ENCODE data around the gene IFTAP.

Gene IFTAP

GRCh38 chr11:36600180-36600579 lies 5.9 kb downstream of the IFTAP start:
- DNase-seq = no peak

DNA sequence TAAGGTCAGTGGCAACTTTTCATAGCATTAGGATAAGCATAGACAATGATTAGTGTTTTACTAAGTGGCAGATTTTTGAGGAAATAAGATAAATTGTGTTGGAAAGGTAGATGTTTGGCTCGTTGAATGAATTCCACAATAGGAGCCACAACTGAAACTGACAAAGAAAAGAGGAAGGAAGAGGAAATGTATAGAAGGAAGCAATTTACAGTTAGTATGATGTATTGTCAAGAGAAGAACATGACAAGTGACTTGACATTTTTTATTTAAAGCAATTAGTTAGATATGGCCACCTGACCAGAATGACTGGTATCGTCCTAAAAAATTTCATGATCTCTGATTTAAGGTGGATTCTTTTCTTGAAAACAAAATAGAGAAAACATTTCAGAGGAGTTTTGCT lies 6.9 kb downstream of the IFTAP start:
- no peak for DNase-seq

- no peak for DNase-seq
These were observed 7.8 kb downstream of the IFTAP start for GRCh38 chr11:36602135-36602534.

GRCh38 chr11:36605221-36606216 lies 11.2 kb downstream of the IFTAP start:
- no peak for DNase-seq

DNA sequence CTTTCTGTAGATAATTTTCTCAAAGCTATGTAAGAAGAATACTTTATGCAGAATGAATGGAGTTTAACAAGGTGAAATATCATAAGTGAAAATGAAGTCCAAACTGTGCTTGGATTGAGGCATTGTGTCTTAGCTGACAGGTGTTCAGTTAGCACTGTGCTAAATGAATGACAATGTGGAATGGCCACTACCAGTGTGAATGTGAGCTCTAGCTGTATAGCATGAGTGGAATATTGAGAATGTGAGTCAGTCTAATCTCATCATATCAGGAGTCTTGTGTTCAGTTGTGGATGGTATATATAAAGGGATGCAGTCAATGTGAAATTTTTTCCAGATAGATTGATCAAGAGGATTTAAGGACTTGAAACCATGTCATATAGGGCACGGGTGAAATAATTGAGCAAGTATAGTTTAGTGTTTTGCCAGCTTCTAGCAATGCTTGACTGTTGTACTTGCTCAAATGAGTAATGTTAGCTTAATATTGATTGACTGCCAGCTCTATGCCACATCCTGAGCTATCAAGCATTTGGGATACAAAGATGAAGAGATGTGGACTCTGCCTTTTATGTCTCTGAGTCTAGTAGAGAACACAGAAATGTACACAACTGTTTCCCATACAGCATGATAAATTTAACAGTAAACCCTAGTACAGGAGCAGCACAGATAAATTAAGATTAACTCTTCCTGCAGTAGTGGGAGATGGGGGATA lies 14.3 kb downstream of the IFTAP start:
- DNase-seq = no peak

DNA sequence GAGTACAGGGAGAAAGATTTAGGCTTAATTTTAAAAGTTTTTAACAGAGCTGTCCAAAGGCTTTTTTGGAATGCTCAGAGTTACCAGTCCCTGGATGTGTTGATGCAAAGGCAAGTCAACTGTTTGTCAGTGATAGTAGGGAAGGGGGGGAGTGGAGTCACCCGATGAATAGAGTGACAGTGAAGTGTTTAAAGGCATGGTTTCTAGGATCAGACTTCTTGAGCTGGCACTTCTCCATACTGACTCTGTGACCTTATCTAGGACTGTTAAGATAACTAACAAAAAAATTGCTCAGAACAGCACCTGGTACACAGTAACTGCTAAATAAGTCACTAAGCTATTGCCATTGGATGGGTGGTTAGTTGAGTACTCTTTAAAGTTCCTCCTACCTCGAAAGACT lies 15.1 kb downstream of the IFTAP start:
- no peak for DNase-seq

DNA sequence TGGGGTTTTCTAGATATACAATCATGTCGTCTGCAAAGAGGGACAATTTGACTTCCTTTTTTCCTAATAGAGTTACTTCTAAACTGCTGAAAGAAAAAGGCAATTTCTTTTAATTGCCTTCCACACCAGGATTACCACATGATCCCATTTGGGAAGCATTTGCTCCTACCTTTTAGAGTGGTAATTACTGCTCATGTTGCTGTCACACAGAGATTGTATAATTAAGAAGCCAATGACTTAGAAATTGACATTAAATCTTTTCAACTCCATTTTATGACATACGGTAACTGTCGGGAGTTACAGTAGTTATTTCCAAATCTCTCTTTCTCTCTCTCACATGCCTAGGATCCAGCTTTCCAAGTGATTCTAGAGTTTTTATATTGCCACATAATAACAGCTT lies 21.5 kb downstream of the IFTAP start:
- no peak for DNase-seq

GRCh38 chr11:36617543-36618362 lies 23.5 kb downstream of the IFTAP start:
- no peak for DNase-seq

GRCh38 chr11:36618363-36619047 lies 24.2 kb downstream of the IFTAP start:
- DNase-seq = no peak

DNA sequence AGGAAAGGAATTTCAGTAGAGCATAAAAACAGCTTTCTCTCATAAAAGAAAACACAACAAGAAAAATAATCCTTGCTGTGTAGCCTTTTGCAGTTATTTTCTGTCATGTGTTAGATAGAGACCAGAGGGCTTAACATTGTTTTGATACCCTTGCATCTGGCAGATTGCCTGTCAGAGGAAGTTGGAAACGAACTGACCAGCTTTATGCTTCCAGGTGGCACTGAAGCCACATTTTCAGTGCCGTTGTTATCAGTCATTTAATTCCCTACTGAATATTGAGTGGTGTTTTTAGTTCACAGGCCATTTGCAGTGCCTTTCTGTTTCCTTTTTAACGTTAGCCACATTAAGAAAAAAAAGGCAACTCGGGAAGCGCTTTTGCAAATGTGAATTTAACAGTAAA lies 25.2 kb downstream of the IFTAP start:
- DNase-seq = no peak

DNA sequence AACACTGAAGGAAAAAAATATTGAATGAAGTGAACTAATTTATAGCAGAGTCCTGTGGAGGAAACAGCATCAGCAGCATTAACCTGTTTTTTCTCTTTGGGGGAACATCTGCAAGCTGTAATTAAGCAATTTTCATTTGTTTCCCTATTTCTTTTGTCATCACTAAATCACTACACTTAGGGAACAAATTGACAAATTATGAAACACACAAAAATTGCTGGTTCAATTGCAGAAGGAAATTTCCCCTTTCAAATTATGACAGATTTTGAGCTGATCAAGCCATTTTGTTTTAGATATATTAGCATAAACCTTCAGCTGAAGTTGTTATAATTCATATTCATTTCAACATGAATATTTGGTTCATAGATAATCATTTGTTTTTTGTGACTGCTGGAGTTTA lies 25.9 kb downstream of the IFTAP start:
- no peak for DNase-seq

DNA sequence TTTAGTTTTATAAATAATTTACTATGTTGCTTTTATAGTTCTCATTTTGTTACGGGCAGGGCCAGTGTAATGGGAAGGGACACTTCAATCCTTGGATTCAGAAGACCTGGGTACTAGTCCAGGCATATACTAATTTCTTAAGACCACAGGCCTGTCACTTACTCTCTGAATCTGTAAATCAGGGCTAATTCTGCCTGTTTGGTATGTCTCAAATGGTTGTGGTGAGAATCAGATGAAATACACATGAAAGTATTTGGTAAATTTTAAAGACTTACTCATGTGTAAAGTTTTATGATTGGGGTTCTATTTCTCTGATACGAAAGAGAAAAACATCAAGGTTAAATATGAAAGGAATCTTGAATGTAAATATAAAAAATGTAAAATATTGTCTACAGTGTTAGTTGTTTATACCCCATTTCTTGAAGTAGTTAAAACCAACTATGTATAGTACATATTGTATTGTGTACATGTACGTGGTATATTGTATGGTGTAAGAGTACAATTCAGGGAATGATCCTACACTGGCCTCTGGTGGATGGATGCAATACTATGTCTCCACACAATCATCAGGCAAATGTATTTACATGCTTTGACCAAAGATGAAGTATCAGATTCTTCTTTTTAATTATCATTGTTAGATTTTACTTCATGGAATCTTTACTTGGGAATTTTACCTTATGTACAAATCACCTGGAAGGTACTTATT lies 28.3 kb downstream of the IFTAP start:
- DNase-seq = no peak

DNA sequence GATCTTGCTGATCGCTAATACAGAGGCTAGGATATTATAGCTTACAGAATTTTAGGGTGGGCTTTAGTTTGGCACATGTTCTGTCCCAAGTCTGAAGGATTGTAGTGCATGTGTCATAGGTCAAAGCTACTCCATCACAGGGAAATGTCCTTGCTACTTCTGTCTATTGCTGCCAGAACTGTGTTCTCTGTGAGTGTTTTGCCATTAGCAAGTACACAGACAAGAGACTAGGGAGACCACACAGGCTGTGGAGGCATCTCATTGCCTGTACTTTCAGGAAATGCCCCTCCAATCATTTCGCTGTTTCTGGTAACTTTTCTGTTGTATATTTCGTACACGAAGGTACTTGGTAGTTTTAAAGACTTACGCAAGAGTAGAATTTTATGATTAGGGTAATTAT lies 29.2 kb downstream of the IFTAP start:
- no peak for DNase-seq

DNA sequence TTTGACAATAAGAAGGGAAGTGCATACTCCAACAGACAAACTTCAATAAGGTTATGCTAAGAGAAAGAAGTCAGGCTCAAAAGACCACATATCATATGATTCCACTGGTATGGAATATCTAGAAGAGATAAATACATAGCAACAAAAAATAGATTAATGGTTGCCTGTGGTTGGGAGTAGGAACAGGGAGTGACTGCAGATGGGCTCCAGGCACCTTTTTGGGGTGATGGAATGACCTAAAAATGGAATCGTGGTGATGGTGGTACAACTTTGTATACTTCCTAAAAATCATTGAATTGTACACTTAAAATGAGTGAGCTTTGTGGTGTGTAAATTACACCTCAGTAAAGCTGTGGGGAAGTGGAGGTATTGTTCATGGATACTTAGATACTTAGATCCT lies 32.7 kb downstream of the IFTAP start:
- DNase-seq = no peak

GRCh38 chr11:36627471-36627870 lies 33.2 kb downstream of the IFTAP start:
- DNase-seq = no peak

DNA sequence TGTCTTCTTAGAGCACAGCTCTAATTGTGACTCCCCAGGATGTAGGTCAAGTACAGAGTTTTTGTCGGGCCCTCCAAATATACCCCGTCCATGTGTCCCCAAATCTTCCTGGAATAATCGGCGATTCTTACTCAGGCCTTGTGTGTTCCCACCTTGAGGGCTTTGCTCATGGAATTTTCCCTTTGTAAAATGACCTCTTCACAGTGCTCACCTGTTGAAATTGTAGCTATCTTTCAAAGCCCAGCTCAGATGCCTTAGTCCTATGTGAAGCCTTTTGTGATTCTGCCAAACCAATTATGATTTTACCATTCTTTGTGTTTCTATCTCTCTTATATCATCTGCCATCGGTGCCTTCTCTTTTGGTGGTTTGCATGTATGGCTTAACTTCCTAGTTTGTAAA lies 33.8 kb downstream of the IFTAP start:
- DNase-seq = no peak

- DNase-seq = no peak
These were observed 34.5 kb downstream of the IFTAP start for GRCh38 chr11:36628765-36629244.

GRCh38 chr11:36631774-36632173 lies 37.5 kb downstream of the IFTAP start:
- no peak for DNase-seq

DNA sequence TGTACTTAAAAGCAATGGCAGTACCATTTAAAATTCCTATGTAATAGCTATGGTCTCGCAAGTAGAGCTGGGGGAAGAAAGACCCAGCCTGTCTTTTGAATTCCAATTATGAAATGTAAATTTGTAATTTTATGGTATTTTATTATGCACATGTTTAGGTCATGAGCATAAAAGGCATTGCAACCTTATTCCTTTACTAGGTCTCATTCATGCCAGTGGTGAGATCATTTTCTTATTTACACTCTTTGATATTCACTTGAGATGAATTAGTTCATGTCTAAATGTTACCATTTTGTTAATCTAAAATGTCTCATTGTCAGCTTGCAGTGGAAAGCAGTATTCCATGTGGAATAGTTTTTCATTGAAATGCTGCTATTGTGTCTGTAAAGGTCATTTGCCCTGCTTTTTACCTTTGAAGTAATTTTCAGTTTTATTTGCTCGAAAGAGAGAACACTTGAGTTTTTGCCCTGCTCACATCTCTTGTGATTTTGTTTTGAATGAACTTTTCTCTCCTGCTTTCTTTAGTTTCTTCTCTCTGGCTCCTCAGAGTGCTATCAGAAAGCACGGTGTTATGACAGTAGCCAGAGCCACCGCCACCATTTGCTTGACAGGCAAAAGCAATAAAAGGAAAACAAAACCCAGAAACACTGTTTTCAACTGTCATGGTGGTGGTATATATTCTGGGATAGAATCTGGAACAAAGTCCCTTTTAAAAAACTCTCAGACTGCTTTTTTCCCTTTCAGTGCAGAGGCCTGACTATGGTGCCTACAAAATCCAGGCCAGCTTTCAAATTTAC lies 41.0 kb downstream of the IFTAP start:
- no peak for DNase-seq

- no peak for DNase-seq
These were observed 44.3 kb downstream of the IFTAP start for GRCh38 chr11:36638556-36638955.

Data from stimulated activated CD4-positive, alpha-beta T cell treated with anti-CD3 and anti-CD28 coated beads, Interleukin-4, amount 100 ng/mL, for 1 hour (primary cell).